Measurements from ENCODE around the gene MYO10. TPM values are rescaled to one million over a fixed set of nuclear protein-coding genes. Genes with fewer than 3 reads are reported as not detected.

The MYO10 gene
- total RNA-seq, 1 donor from 2014 or later: 79.5 TPM

GRCh38 chr5:16943846-16944678 is 8.0 kb upstream of the MYO10 start:
- DNase-seq (ENCODE audit: low read depth): no peak

GRCh38 chr5:16937503-16938161 is 1.5 kb upstream of the MYO10 start:
- DNase-seq (ENCODE audit: low read depth): peak; percentile 46

GRCh38 chr5:16936989-16937438 is 926 bp upstream of the MYO10 start:
- DNase-seq (ENCODE audit: low read depth): peak; percentile 53

- DNase-seq (ENCODE audit: low read depth): no peak
Observed at GRCh38 chr5:16935231-16936149, 598 bp downstream of the MYO10 start.

GRCh38 chr5:16934677-16935153 is 1.4 kb downstream of the MYO10 start:
- DNase-seq (ENCODE audit: low read depth): peak; percentile 46

GRCh38 chr5:16934123-16934522 is 2.0 kb downstream of the MYO10 start:
- no peak for DNase-seq (ENCODE audit: low read depth)

GRCh38 chr5:16933337-16933736 is 2.8 kb downstream of the MYO10 start:
- no peak for DNase-seq (ENCODE audit: low read depth)

GRCh38 chr5:16932401-16932800 is 3.7 kb downstream of the MYO10 start:
- DNase-seq (ENCODE audit: low read depth): peak; percentile 66

GRCh38 chr5:16931334-16932110 is 4.6 kb downstream of the MYO10 start:
- no peak for DNase-seq (ENCODE audit: low read depth)

- DNase-seq (ENCODE audit: low read depth): no peak
Observed at GRCh38 chr5:16930496-16930895, 5.6 kb downstream of the MYO10 start.

GRCh38 chr5:16929831-16930230 is 6.3 kb downstream of the MYO10 start:
- no peak for DNase-seq (ENCODE audit: low read depth)

GRCh38 chr5:16929347-16929746 is 6.7 kb downstream of the MYO10 start:
- no peak for DNase-seq (ENCODE audit: low read depth)

- no peak for DNase-seq (ENCODE audit: low read depth)
Observed at GRCh38 chr5:16927613-16928012, 8.5 kb downstream of the MYO10 start.

- DNase-seq (ENCODE audit: low read depth): no peak
Observed at GRCh38 chr5:16926417-16926816, 9.7 kb downstream of the MYO10 start.

- no peak for DNase-seq (ENCODE audit: low read depth)
Observed at GRCh38 chr5:16924206-16924605, 11.9 kb downstream of the MYO10 start.

GRCh38 chr5:16922430-16922829 is 13.7 kb downstream of the MYO10 start:
- no peak for DNase-seq (ENCODE audit: low read depth)

GRCh38 chr5:16921211-16921610 is 14.9 kb downstream of the MYO10 start:
- DNase-seq (ENCODE audit: low read depth): no peak

GRCh38 chr5:16920109-16920816 is 15.8 kb downstream of the MYO10 start:
- no peak for DNase-seq (ENCODE audit: low read depth)

GRCh38 chr5:16918891-16919671 is 17.0 kb downstream of the MYO10 start:
- DNase-seq (ENCODE audit: low read depth): no peak

- DNase-seq (ENCODE audit: low read depth): no peak
Observed at GRCh38 chr5:16918156-16918555, 17.9 kb downstream of the MYO10 start.

Data from renal cortical epithelial cell (primary cell).